AG09319 (cell line): ENCODE results near the gene RFNG.

Experiments
- DNase-seq: peaks from one replicate; pipeline ENCODE4 v3.0.0-alpha.2; 2010; ENCODE audit warnings: low read depth; ENCODE audit errors: extremely low read depth
- CTCF ChIP-seq: IDR thresholded peaks from 2 replicates; pipeline ENCODE4 v1.5.1; 2011; ENCODE audit warnings: low read depth, mild to moderate bottlenecking, inconsistent platforms, low read length, moderate library complexity

The RFNG gene

GRCh38 chr17:82018152-82018988 is 33.2 kb downstream of the RFNG start:
- TF ChIP-seq CTCF: no peak
- DNase-seq: no peak

GRCh38 chr17:82017612-82018151 is 33.9 kb downstream of the RFNG start:
- DNase-seq: no peak
- no peak for TF ChIP-seq CTCF

- no peak for DNase-seq
- TF ChIP-seq CTCF: no peak
Observed at GRCh38 chr17:82016875-82017459, 34.6 kb downstream of the RFNG start.

- no peak for DNase-seq
- no peak for TF ChIP-seq CTCF
Observed at GRCh38 chr17:82016061-82016874, 35.3 kb downstream of the RFNG start.

- DNase-seq: no peak
- TF ChIP-seq CTCF: no peak
Observed at GRCh38 chr17:82015311-82015971, 36.2 kb downstream of the RFNG start.

- TF ChIP-seq CTCF: no peak
Observed at GRCh38 chr17:82014971-82015310, 36.7 kb downstream of the RFNG start.

More at GRCh38 chr17:82014971-82015310, 36.7 kb downstream of the RFNG start:
- DNase-seq: no peak
